Glutamatergic neuron (in vitro differentiated cells): ENCODE measurements around the gene REV1. TPM values are rescaled to one million over a fixed set of nuclear protein-coding genes. Genes with fewer than 3 reads are reported as not detected.

ENCODE experiments used
- DNase-seq: peaks from one replicate; pipeline ENCODE4 v3.0.0; 2022
- H3K27ac Mint-ChIP-seq: one replicate; pipeline ENCODE4 v1.8.0; 2020; ENCODE audit warnings: mild to moderate bottlenecking, mixed read lengths, inconsistent platforms; ENCODE audit not compliant: unreplicated experiment
- H3K27me3 Mint-ChIP-seq: one replicate; pipeline ENCODE4 v1.8.0; 2020; ENCODE audit warnings: mild to moderate bottlenecking, moderate library complexity, mixed read lengths, inconsistent platforms; ENCODE audit not compliant: unreplicated experiment
- H3K36me3 Mint-ChIP-seq: one replicate; pipeline ENCODE4 v1.8.0; 2020; ENCODE audit warnings: mild to moderate bottlenecking, mixed read lengths, inconsistent platforms; ENCODE audit not compliant: unreplicated experiment
- H3K4me1 Mint-ChIP-seq: one replicate; pipeline ENCODE4 v1.8.0; 2020; ENCODE audit warnings: mild to moderate bottlenecking, low read depth, mixed read lengths, inconsistent platforms; ENCODE audit not compliant: unreplicated experiment
- H3K4me3 Mint-ChIP-seq: one replicate; pipeline ENCODE4 v1.8.0; 2020; ENCODE audit warnings: mild to moderate bottlenecking, mixed read lengths, inconsistent platforms; ENCODE audit not compliant: unreplicated experiment
- H3K9me3 Mint-ChIP-seq: one replicate; pipeline ENCODE4 v1.8.0; 2020; ENCODE audit warnings: mild to moderate bottlenecking, moderate library complexity, mixed read lengths, inconsistent platforms; ENCODE audit not compliant: unreplicated experiment
- CTCF ChIP-seq: fragments of 200-600 bp; sonication (generic); IDR thresholded peaks from one replicate; pipeline ENCODE4 v1.5.0; 2021; ENCODE audit not compliant: partially characterized antibody, unreplicated experiment
- total RNA-seq: library from RNA; stranded (reverse); fragmentation: NEBNext Ultra II Directional; extraction: Animal tissue kit (Norgen Biotek cat#: 25700); gene quantifications from one replicate; pipeline ENCODE4 v1.2.1, GENCODE V29; 2021; ENCODE audit not compliant: unreplicated experiment

REV1 gene
- total RNA-seq, 1 donor from 2014 or later, result 39.2 TPM

GRCh38 chr2:99420751-99421299, 69.0 kb downstream of the REV1 start:
- Mint-ChIP-seq H3K4me1 (peaks cover 2% of the 10 kb centered on the region), H3K9me3 (no peaks in the 10 kb centered on the region), H3K27me3 (peaks cover 4% of the 10 kb centered on the region), H3K27ac (no peak overlapping the region), H3K36me3 (no peaks in the 10 kb centered on the region), H3K4me3 (no peak overlapping the region)
- TF ChIP-seq CTCF, result no peak
- no peak for DNase-seq

- Mint-ChIP-seq H3K9me3 (no peaks in the 10 kb centered on the region), H3K27ac (no peak overlapping the region), H3K4me3 (no peak overlapping the region), H3K4me1 (peaks cover 2% of the 10 kb centered on the region), H3K36me3 (no peaks in the 10 kb centered on the region), H3K27me3 (peaks cover 4% of the 10 kb centered on the region)
- no peak for DNase-seq
- no peak for TF ChIP-seq CTCF
Observed at GRCh38 chr2:99420031-99420430, 69.8 kb downstream of the REV1 start.

GRCh38 chr2:99417396-99417795, 72.4 kb downstream of the REV1 start:
- peaks cover 4% of the 10 kb centered on the region for H3K27me3 Mint-ChIP-seq
- H3K9me3 Mint-ChIP-seq, result no peaks in the 10 kb centered on the region
- no peaks in the 10 kb centered on the region for H3K36me3 Mint-ChIP-seq
- no peak overlapping the region for H3K27ac Mint-ChIP-seq
- no peak for DNase-seq
- no peak for TF ChIP-seq CTCF
- no peak overlapping the region for H3K4me3 Mint-ChIP-seq
- H3K4me1 Mint-ChIP-seq, result peaks cover 2% of the 10 kb centered on the region

GRCh38 chr2:99414566-99414965, 75.3 kb downstream of the REV1 start:
- no peaks in the 10 kb centered on the region for H3K4me1 Mint-ChIP-seq
- no peak overlapping the region for H3K27ac Mint-ChIP-seq
- DNase-seq, result no peak
- H3K36me3 Mint-ChIP-seq, result no peaks in the 10 kb centered on the region
- no peak overlapping the region for H3K4me3 Mint-ChIP-seq
- no peaks in the 10 kb centered on the region for H3K9me3 Mint-ChIP-seq
- TF ChIP-seq CTCF, result no peak
- no peaks in the 10 kb centered on the region for H3K27me3 Mint-ChIP-seq

GRCh38 chr2:99410276-99410675, 79.5 kb downstream of the REV1 start:
- Mint-ChIP-seq H3K36me3 (no peaks in the 10 kb centered on the region), H3K27me3 (no peaks in the 10 kb centered on the region), H3K4me1 (peaks cover 1% of the 10 kb centered on the region), H3K9me3 (peaks cover 2% of the 10 kb centered on the region), H3K4me3 (no peak overlapping the region), H3K27ac (no peak overlapping the region)
- TF ChIP-seq CTCF, result no peak
- DNase-seq, result no peak
